ENCODE data around the gene IL1RAPL2.

GRCh38 chrX:105013719-105014118, 447.7 kb downstream of the IL1RAPL2 start:
- TF ChIP-seq CTCF (conservative IDR thresholded peaks at IDR 0.05; ENCODE audit: low read depth, low read length) (no peak), MAFK (IDR thresholded peaks at IDR 0.05; ENCODE audit: low read depth, low read length) (no peak)
